Islet of Langerhans (tissue), 1 donor: ENCODE results near the gene COL23A1.
"Not testable (repeated sequence)": the region's sequence is repeated elsewhere in the genome, so short reads cannot be mapped to it uniquely, and the experiment has no call there.

Experiments used
- FAIRE-seq: peaks from one replicate; lab custom pipeline; 2011; peaks lifted over from hg19 to GRCh38; lab: Jason Lieb, UNC

COL23A1 gene

DNA sequence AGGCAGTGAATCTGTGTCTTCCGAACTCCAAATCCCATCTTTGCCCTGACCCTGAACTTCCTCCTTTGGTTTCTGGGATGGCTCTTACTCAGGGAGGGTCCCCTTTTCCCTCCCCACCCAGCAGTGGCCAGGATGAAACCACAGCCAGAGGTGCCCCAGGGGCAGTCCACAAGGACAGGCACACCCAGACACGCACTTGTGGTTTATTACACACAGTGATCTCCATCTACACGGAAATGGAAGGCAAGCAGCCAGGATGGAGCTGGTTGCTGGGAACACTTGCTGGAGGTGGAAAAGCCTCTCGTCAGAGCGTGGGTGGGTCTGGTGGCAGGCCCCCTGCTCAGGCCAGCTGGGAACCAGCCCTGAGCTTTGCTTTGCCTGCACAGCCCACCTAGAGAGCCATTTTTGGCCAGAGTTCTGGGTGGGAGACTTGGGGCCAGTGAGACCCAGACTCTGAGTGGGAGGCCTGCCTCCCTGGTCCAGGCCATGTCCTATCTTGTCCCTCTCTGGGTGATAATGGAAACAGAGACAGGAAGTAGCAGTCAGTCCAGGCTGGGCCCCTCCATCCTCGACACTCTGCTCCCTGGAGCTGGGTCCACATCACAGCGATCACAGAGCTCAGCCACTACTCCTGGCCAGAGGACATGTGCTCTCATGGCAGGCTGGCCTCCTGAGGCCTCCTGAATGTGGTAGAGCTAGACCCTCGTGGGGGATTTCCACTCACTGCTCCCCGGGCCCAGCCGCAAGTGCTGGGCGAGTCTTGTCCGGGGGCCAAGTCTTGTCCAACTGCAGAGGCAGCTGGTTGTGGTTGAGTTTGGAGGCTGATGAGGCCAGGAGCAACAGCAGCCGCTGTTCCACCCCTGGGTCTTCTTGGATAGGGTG, 352.5 kb downstream of the COL23A1 start:
- no peak for FAIRE-seq

DNA sequence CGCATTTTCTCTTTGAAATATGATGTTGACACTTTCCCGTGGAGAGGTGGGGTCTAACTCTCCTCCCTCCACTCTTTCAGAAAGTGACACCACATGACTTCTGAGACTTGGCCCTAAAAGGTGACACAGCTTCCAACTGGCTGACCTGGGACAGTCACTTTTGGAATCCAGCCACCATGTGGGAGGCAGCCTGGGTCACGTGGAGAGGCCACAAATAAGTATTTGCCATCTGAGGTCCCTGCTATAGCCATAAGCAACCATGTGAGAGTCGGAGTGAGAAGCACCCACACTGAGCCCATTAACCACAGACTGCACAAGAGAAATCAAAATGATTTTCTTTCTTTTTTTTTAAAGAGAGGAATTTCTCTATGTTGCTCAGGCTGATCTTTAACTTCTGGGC, 353.5 kb downstream of the COL23A1 start:
- no peak for FAIRE-seq

DNA sequence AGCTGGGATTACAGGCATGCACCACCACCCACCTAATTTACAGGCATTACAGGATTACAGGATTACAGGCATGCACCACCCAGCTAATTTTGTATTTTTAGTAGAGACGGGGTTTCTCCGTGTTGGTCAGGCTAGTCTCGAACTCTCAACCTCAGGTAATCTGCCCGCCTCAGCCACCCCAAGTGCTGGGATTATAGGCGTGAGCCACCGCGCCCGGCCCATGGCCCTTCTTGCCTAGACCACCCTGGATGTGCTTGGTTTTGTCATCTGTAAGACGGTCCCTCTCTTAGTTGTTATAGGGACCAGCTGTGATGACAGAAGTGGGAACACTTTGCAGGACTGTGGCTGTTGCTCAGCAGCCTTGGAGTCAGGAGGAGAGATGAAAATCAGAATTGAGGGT, 354.1 kb downstream of the COL23A1 start:
- FAIRE-seq = no peak

DNA sequence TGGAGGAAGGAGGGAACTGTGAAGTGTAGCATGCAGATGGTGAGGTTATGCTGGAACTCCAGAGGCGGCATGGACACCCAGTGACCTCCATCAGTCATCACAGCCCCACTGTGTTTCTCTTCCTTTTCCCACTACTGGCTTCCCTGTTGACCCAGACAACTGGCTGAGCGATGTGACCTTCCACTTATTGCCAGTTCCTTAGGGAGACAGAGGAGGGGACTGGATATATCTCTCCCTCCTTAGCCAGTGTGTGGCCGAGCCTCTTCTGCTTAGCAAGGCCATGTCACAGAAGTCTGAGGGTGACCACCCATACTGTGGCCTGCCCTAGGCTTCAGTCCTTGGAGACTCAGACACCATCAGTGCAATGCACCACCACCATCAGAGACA, 354.6 kb downstream of the COL23A1 start:
- no peak for FAIRE-seq

DNA sequence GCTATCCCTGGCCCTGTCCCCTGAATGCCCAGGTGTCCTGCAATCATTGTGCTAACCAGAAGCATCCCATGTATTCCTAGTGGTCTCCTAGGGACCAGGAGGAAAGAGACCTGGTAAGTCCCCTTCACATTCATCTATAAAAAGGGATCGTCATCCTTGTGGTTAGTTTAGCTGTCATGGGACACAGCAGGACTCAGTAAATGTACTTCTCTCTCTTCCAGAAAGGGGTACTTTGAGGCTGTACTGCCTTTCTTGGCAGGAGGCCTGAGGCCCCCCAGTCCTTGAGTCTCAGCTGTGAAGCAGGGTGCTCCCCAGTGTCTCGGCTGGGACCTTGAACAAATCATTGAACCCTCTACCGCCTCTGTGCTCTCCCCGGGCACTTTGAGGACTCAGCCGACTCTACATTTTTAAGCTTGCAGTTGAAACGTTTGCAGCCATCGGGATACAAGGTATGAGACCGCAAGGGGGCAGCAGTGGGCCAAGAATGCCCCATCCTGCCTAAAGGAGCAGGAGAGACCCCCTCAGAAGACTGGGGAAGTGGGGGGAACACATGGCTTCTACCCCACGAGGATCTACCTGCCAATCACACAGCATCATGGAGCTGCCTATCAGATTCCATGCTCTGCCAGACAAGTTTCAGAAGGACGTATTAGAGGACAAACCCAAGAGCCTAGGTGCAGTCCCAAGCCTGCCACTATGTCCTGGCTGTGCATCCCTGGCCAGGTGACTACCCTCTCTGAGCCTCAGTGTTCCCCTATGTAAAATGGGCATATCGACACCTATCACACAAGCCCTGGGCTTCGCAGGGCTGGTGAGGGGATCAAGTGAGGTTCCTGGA, 355.2 kb downstream of the COL23A1 start:
- no peak for FAIRE-seq

DNA sequence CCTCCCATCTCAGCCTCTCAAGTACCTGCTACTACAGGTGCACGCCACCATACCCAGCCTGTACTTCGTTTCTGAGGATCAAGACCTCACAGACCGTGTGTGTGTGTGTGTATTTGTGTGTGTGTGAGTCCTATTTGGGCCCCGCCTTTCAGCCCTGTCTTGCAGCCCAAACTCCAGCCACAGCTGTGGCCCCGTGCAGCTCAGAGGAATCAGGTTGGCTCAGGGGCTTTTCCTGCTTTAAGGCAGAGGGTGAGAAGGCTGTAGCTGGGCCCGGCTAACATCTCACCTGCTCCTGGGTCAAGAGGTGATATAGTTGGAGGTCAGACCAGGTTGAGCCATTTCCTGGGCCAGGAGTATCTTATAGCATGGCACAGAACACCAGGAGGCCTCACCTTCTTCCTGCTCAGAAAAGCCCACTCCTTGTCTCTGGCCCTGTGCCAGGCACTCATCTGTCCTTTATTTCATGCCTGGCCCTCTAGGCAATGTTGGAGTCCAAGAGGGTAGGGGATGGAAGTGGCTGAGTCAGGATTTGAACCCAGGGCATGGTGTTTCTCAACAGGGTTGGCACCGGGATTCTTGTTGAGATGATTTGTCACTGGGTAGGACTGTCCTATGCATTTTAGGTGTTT, 356.0 kb downstream of the COL23A1 start:
- FAIRE-seq = no peak

DNA sequence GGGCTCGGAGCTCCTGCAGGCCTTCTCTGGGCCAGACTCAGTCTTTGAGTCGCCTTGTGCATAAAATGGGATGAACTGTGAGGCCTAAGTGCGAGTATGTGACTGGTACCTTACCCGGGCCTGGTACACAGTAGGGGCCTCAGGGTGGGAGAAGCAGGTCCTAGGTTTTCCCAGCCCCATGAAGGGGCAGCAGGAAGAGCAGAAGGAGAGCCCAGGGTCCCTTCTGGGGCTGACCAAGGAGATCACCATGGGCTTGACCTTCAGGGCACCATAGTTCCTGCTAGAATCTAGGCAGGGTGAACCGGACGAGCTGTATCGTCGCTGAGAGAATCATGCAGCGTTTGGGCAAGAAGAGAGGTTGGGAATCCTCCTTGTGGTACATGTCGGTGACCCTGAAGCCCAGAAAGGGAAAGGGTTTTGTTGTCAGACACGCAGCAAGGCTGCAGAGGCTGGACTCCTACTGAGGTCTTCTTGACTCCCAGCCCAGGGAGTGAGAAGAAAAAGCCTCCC, 357.2 kb downstream of the COL23A1 start:
- FAIRE-seq = no peak

DNA sequence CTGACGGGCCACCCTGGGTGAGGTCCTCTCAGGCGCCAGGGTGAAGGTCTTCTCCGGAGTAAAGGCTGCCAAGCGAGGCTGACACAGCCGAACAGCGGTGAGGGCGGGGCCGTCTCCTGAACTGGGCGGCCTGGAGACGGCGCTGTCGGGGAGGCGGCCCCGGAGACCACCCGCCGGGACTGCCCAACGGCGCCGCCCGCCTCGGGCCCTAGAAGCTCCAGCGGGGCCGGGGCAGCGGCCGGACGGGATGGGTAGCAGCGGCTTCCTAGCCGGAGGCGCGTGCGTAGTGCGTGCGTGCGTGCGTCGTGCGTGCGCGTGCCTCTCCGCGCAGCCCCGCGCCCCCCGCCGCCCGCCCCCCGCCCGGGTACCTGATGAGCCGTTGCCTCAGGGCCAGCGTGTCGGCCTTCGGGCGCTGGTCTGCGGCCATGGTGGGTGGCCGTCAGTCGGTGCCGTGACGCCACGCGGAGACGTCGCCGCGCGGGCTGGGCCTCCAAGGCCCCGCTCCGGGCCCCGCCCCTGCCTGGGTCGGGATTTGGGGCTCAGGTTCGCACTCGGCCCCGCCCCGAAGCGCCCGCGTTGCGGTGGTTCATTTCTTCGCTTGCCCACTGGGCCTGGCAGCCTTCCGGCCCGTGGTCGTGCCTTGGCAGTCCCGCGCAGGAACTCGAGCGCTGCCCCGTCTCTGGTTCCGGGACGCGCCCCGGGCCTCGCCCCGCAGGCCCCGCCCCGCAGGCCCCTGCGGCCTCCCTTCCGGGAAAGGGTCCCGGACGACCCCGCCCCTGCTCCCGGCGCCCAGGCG, 357.9 kb downstream of the COL23A1 start, which contains the start of gene PHYKPL:
Gene PHYKPL, minus strand, starts transcription at position 679 of the 796 bp plus-strand sequence. Its CDS starts 252 bp downstream, at position 427.
- no peak for FAIRE-seq

DNA sequence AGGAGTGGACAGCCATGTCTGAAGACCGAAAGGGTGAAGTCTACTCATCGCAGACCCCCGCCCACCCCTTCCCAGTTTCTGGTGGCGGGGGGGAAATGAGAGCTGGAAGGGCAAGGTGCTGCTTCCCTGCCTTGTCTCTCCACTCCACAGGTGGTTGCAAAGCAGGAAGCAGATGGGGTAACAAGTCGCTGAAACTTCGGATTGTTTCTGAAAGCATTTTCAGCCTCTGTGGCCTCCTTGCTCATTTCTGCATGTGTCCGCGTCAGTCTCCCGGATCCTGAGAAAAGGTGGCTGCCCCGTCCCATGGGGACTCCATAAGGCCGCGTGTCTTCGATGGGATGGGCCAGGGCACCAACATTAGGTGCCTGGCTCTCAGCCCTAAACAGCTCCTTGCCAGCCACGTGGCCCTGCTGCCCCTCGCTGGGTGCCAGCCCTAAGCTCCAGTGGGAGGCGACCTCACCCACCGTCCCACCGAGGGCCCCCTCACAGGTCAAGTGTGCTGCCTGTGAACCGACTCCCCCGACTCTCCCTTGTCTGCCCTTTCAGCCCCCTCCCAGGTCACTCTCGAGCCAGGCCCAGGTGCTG, 358.6 kb downstream of the COL23A1 start:
- no peak for FAIRE-seq

DNA sequence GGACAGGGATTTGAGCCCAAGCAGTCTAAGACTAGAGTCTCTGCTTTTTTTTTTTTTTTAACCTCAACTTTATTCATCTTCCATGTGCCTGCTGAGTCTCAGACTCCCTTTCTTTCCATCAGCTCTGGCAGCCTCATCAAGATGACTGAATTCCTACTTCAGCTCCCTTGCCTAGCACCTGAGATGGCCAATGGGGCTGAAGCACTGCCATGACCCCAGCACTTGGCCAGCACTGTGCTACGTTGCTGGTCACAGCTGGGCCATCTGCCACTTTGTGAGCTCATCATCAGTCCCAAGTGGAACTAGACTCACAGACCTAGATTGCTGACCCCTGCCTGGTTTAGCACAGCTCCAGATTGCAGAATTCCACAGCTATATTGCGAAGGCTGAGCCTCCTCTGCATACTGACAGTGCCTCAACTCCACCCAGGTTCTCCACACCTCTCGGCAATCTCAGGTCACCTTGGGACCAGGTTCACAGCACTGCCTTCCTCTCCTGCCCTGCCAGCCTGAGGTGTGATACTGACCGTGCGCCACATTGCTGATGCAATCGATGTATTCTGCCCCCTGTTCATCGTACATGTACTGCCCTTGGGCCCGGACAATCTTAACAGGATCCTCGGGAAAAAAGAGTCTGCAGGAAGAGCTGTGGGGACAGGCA, 359.2 kb downstream of the COL23A1 start:
- FAIRE-seq = no peak

DNA sequence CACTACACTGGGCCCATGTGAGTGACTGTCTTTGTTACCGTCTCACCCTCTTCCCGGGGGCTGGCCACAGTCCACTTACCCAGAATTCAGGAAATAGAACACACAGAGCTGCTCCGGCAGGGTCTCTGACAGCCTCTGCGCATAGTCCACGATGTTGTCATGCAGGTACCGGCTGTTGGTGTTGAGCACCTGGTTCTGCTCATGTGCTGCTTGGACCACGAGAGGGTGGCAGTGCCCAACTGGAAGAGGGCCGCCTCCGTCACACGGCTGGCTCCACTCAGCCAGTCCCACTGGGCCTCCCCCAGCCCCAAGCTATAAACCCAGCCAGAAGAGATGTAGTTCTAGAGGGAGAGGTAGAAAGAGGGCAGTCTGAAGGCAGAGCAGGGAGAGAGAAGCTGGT, 360.3 kb downstream of the COL23A1 start:
- FAIRE-seq = no peak

DNA sequence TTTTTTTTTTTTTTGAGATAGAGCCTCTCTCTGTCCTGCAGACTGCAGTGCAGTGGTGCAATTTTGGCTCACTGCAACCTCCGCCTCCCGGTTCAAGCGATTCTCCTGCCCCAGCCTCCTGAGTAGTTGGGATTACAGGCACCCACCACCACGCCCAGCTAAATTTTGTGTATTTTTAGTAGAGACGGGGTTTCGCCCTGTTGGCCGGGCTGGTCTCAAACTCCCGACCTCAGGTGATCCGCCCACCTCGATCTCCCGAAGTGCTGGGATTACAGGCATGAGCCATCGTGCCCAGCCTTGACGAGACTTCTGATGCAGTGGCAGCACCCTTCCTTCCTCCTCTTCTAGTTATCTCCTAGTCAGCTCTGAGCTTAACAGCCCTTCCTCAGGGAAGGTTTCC, 361.1 kb downstream of the COL23A1 start:
- not testable (repeated sequence) for FAIRE-seq

DNA sequence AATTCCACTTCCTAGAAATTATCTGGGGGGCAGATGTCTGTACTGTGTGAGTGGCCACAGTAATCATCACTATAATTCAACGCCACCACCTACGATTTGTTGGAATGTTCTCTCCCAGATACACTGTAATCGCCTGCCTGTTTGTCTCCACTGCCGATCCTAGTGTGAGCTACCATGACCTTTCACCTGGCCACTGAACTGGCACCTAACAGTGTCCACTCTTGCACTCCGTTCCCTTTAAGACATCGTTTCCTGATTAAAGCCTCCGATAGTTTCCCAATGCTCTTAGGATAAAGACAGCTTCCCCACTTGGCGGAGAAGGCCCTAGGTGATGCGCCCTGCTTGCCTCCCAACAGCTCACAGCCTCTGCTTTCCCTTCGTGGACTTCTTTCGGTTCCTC, 361.6 kb downstream of the COL23A1 start:
- FAIRE-seq = no peak

DNA sequence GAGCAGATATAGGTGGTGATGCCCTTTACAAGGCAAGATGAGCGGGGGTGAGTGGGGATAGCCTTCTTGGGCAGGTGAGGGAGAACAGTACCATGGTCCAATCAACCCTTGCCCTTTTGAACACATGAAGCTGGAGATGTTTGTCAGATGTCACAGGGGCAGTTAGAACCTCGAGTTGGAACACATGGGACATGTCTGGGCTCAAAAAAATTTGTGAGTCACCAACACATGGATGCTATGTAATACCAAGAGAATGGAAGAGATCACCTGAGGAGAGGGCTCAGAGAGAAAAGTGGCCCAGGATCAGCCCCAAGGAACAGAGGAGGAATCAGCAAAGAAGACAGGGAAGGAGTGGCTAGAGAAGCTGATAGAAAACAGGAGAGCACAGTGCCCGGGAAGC, 362.3 kb downstream of the COL23A1 start:
- FAIRE-seq = no peak

DNA sequence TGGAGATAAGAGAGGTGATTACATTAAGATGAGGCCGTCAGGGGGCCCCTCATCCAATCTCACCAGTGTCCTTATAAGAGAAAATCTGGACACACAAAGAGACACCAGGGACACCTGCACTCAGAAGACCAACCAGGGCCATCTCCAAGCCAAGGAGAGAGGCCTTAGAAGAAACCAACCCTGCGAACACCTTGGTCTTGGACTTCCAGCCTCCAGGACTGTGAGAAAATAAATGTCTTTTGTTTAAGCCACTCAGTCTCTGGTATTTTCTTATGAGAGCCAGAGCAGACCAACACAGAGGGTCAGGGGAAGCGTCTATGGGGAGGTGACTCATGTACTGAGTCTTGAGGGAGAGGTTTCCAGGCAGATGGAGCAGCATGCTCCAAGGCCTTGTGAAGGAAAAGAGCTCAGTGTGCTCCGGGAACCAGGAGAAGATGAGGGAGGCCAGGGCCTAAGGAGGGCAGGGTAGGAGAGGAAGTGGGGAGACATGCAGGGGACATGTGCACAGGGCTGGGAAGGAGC, 363.0 kb downstream of the COL23A1 start:
- FAIRE-seq = no peak

DNA sequence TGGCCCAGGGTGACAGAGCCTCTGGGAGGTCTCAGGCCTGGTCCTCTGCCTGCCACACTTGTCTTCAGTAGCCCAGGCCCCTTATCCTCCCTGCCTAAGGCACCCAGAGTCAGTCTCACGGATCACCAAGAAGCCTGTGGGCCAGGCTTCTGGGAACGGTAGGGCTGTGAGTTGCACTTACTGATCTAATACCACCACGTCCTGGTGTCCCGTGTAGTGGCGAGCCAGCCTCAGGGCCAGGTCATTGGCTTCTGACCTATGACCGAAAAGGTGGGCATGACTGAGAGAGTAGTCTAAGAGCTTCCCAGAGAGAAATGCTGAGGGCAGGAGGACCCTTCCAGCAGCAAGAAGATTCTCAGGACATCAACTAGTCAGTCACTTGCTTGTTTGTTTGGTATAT, 365.0 kb downstream of the COL23A1 start:
- FAIRE-seq = no peak

DNA sequence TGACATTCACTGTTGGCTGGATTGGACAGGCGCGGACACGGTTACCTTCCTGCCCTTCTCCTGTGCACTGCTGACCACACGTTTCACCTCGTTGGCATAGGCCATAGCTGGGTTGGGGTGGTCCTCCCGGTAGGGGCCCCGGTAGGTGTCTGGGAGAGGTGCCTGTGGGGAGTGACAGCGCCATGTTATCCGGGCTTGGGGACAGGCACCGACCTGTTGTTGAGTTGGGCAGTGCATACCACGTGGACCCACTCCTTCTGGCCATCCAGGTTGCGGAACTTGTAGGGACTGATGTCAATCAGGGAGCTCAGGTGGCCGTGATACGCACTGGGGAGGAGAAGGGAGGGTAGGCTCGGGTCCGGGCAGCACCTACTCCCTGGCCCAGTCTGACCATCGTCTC, 365.8 kb downstream of the COL23A1 start:
- FAIRE-seq = no peak

DNA sequence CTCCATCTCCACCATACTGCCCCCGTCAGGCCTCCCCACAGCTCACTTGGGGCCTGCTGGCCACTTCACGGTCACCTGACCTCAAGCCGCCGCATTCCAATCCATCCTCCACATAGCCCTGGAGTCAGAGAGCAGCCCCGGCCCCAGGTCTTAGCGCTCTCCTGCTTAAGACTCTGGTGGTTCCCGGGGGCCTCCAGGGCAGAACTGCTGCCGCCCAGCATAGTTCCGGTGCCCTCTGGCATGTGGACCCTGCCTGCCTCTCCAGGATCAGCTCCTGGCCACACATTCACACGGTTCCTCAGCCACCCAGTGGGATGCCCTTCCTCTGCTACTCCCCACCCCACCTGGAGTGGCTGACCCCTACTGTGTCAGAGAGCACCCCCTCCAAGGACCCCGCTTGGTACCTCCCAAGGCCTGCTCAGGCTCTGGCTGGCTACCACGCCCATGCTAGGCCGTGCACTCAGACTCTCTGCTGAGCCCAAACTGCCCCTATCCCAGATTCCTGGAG, 366.3 kb downstream of the COL23A1 start:
- no peak for FAIRE-seq

DNA sequence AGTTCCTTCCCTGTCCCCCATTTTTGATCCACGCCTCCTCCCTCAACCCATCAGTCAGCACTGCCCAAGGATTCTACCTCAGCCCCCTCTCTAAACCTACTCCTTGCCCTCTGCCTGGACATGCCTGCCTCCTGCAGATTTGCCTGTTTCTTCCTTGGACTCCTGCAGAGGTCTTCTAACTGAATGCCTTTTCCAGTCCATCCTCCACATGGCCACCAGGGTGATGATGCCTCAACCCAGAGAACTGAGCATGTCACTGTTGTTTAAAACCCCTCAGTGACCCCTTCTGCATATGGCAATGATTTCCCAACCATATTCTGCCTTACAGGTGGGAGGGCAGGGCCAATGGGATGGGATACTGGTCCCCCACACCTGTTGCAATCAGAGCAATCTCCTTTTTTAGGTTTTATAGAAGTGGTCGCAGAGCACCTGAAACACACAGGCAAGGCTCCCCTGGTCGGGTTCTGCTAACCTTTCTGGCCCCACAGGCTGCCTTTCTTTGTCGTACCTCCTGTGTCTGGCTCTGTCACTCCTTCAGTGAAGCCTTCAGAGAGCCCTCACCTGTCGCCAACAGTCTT, 366.9 kb downstream of the COL23A1 start:
- no peak for FAIRE-seq

DNA sequence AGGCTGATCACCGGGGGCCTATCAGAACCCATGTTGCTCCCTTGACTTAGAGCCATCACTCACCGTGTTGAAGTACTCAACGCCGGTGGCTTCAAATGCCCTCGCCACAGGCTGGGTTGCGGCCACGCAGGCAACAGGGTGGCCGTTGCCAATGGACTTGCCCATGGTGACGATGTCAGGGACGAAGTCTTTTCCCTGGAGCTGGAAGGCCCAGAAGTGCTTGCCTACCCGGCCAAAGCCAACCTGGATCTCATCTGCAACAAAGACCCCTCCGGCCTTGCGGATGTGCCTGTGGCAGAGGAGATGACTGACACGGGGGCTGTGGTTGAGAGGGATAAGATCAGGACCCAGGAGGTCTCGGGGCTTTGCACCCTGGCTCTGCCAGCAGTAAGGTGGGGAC, 367.9 kb downstream of the COL23A1 start:
- no peak for FAIRE-seq
